Stomach (tissue), 9 donors: ENCODE measurements around the gene CDC42EP1. TPM values are rescaled to one million over a fixed set of nuclear protein-coding genes. Genes with fewer than 3 reads are reported as not detected.

Source experiments
- DNase-seq, 2 donors: peaks; one replicate each; pipeline versions ENCODE4 v3.0.0 to v3.0.0-alpha.2; 2013 to 2019
- H3K27ac ChIP-seq, 5 donors: fragments of 200-600 bp in 4 of 5; sonication (generic) in 4 of 5; one replicate each; pipeline ENCODE4 v1.5.1; 2013 to 2019; ENCODE audit warnings: mild to moderate bottlenecking in 1 of 5, moderate library complexity in 1 of 5
- H3K27me3 ChIP-seq, 3 donors: fragments of 200-600 bp; sonication (generic); one replicate each; pipeline ENCODE4 v1.5.1; 2017 to 2019; ENCODE audit warnings: mixed run types in 1 of 3
- H3K36me3 ChIP-seq, 4 donors: fragments of 200-600 bp; sonication (generic); 1 replicate in 3 of 4; 2 replicates in 1 of 4; pipeline ENCODE4 v1.5.1; 2016 to 2019
- H3K4me1 ChIP-seq, 4 donors: fragments of 200-600 bp; sonication (generic); one replicate each; pipeline ENCODE4 v1.5.1; 2016 to 2019
- H3K4me3 ChIP-seq, 4 donors: fragments of 200-600 bp; sonication (generic) in 3 of 4; one replicate each; pipeline ENCODE4 v1.5.1; 2016 to 2019; ENCODE audit warnings: mild to moderate bottlenecking in 1 of 4
- H3K9me3 ChIP-seq, 4 donors: fragments of 200-600 bp; sonication (generic); one replicate each; pipeline ENCODE4 v1.5.1; 2016 to 2019
- EP300 ChIP-seq: sonication (generic); formaldehyde crosslinking; IDR thresholded peaks from one replicate; pipeline ENCODE4 v1.6.1; 2017; ENCODE audit warnings: antibody characterized with exemption
- POLR2A ChIP-seq, 4 donors: fragments of 450-650 bp; IDR thresholded peaks; one replicate each; pipeline ENCODE4 v1.6.1; 2016; ENCODE audit warnings: antibody characterized with exemption in 4 of 4, control low read depth in 2 of 4, mild to moderate bottlenecking in 1 of 4, moderate library complexity in 1 of 4
- POLR2AphosphoS5 ChIP-seq, 3 donors: sonication (generic); formaldehyde crosslinking; IDR thresholded peaks; one replicate each; pipeline ENCODE4 v1.6.1; 2016; ENCODE audit warnings: antibody characterized with exemption in 3 of 3
- WGBS, 5 donors: extraction: QIAGEN DNeasy Blood & Tissue Kit in 3 of 5; methylation state at CpG; one replicate each; pipeline versions ENCODE4 v1.1.5 to v1.1.7; 2013 to 2018; 5-methylcytosine and 5-hydroxymethylcytosine counted together
- intact Hi-C: fragments of 100-400 bp; cut with DNase I; formaldehyde crosslinking; loops from one replicate; pipeline ENCODE4 v1.15.1; 2023; ENCODE audit warnings: low total_unique reads
- polyA plus RNA-seq, 3 donors: library from polyadenylated mRNA; stranded (reverse); fragments of 200-250 nt; gene quantifications; one replicate each; pipeline ENCODE4 v1.2.3, GENCODE V29; 2013
- total RNA-seq, 5 donors: library from RNA; depleted of rRNA; stranded (reverse); fragments of >200 nt; gene quantifications; one replicate each; pipeline versions ENCODE4 v1.1.0 to v1.2.3, GENCODE V29; 2014 to 2016
- TF ChIP-seq, protein P1 (sequence below), 7 experiments: fragments of 450-650 bp in 4 of 7; fragments of 200-600 bp in 3 of 7; sonication (generic) in 3 of 7; IDR thresholded peaks; one replicate each; pipeline ENCODE4 v1.5.1; 2016 to 2019; ENCODE audit warnings: antibody characterized with exemption in 7 of 7, control low read depth in 2 of 7, mild to moderate bottlenecking in 1 of 7
- donor health status: healthy with polysubstance abuse.
- donor health status: Bipolar disorder and iron deficiency.
- donor health status: healthy.

CDC42EP1 gene
- total and polyA plus RNA-seq, 8 donors, result 28.6 to 195 (median 80.1) TPM

DNA sequence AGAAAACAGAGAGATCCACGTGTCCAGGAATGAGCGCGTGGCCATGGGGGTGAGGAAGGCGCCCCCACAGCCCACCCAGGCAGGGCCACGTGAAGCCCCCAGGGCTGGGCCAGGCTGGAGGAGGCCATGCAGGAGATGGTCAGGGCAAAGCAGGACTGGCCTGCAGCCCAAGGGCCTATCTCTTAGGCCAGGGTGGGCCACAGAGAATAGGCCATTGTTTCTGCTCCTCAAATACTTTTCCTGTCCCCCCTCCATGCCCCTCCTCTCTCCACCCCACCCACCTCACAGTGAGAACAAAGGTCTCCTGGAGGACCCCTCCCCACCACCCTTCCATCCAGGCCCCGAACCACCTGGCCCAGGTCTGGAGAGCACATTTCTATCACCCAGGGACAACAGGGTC lies 8.3 kb upstream of the CDC42EP1 start:
- Histone ChIP-seq H3K4me1 (peaks cover 53 to 68% (median 60%) of the 10 kb centered on the region in 4 donors), H3K27me3 (no peaks in the 10 kb centered on the region), H3K4me3 (no peak overlapping the region), H3K27ac (peak overlapping the region; percentile 18 to 94 (median 72)), H3K36me3 (no peaks in the 10 kb centered on the region), H3K9me3 (no peaks in the 10 kb centered on the region)
- TF ChIP-seq POLR2AphosphoS5 (IDR thresholded peaks at IDR 0.05), result no peak
- TF ChIP-seq, protein P1, sequence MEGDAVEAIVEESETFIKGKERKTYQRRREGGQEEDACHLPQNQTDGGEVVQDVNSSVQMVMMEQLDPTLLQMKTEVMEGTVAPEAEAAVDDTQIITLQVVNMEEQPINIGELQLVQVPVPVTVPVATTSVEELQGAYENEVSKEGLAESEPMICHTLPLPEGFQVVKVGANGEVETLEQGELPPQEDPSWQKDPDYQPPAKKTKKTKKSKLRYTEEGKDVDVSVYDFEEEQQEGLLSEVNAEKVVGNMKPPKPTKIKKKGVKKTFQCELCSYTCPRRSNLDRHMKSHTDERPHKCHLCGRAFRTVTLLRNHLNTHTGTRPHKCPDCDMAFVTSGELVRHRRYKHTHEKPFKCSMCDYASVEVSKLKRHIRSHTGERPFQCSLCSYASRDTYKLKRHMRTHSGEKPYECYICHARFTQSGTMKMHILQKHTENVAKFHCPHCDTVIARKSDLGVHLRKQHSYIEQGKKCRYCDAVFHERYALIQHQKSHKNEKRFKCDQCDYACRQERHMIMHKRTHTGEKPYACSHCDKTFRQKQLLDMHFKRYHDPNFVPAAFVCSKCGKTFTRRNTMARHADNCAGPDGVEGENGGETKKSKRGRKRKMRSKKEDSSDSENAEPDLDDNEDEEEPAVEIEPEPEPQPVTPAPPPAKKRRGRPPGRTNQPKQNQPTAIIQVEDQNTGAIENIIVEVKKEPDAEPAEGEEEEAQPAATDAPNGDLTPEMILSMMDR (IDR thresholded peaks at IDR 0.05), result no peak
- no peak for TF ChIP-seq EP300
- no peak for TF ChIP-seq POLR2A (IDR thresholded peaks at IDR 0.05)
- DNase-seq, result peak in 1 of 2 donors; percentile 23
- intact Hi-C loops, result no loop called here
- 61 to 68% (median 65%) methylated on average over 5 to 6 of the region's 6 CpGs for WGBS, 5 donors

DNA sequence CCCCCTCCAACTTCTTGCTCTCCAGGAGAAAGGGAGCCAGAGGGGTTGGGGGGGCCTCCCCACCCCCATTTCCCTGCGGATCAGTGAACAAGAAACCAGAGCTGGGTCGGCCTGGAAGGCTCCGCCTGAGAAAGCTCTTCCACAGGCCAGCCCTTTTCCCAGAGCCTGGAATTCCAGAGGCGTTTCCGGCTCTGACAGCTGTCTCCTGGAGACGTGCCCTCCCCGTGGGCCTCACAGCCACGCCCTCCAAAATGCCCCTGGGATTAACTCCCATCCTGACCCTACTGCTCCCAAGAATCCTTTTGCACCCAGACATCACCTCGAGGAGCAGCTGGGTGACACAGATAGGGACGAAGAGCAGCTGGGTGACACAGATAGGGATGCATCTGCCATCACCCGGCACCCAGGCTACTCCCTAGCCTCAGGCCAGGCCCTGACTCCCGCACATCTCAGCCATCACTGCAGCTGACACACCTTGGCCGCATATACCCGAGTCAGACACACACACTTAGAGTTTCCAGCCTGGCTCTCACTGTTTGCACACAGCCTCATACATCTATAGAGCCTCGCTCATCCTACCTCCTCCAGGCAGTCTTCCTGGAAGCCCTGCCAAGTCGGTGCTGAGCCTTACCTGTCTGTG lies 7.6 kb upstream of the CDC42EP1 start:
- Histone ChIP-seq H3K4me3 (no peak overlapping the region), H3K27ac (peak overlapping the region; percentile 48 to 94 (median 72)), H3K36me3 (no peaks in the 10 kb centered on the region), H3K9me3 (no peaks in the 10 kb centered on the region), H3K27me3 (no peaks in the 10 kb centered on the region), H3K4me1 (peaks cover 51 to 67% (median 59%) of the 10 kb centered on the region in 4 donors)
- peak in 1 of 2 donors; percentile 88 for DNase-seq
- TF ChIP-seq POLR2AphosphoS5 (IDR thresholded peaks at IDR 0.05) (no peak), POLR2A (IDR thresholded peaks at IDR 0.05) (no peak), EP300 (no peak)
- TF ChIP-seq, protein P1 (IDR thresholded peaks at IDR 0.05), result no peak
- intact Hi-C loops, result no loop called here
- 28 to 36% (median 35%) methylated on average over 13 to 16 of the region's 16 CpGs for WGBS, 5 donors

DNA sequence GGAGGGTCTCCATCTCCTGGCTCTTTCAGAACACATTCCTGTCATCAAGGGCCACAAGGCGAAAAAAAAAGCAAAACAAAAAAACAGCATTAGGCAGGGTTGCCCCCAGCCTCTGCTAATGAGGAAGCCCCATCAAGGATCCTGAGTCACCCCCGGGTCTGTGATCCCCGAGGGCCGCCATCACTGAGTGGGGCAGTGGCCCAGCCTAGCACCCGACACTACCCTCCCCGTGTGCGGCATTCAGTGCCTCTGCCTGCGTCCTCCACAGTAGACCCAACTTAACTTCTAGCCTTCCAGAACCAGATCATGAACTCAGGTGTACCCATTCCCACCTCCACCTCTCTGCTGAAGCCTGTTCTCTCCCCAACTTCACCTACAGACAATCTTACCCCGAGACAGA lies 6.6 kb upstream of the CDC42EP1 start:
- WGBS, 5 donors, result 89 to 95% (median 91%) methylated on average over 9 of the region's 9 CpGs
- no peak overlapping the region for H3K4me3 ChIP-seq
- H3K27me3 ChIP-seq, result no peaks in the 10 kb centered on the region
- DNase-seq, result no peak
- H3K9me3 ChIP-seq, result no peaks in the 10 kb centered on the region
- peaks cover 58 to 67% (median 60%) of the 10 kb centered on the region in 4 donors for H3K4me1 ChIP-seq
- H3K27ac ChIP-seq, result peak overlapping the region in 1 of 5 donors; percentile 22
- TF ChIP-seq POLR2AphosphoS5 (IDR thresholded peaks at IDR 0.05), result no peak
- intact Hi-C loops, result no loop called here
- no peaks in the 10 kb centered on the region for H3K36me3 ChIP-seq

DNA sequence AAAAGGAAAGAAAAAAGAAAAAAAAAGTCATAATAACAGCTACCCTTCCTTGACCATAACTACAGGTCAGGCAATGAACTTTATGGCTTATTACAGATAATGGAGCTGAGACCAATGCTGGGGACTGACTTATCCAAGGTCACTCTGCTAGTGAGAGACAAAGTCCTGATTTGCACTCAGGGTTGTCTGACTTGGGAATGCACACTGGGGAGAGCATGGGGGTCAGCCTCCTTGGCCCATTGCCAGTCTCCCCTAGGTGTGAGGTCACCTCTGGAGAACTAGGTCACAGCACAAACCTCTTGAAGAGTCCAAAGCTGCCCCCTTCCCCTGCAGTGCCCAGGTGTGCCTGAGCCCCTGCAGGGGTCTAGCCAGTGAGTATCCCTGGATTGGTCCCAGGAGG lies 5.3 kb upstream of the CDC42EP1 start:
- Histone ChIP-seq H3K4me1 (peaks cover 56 to 67% (median 58%) of the 10 kb centered on the region in 4 donors), H3K9me3 (no peaks in the 10 kb centered on the region), H3K36me3 (no peaks in the 10 kb centered on the region), H3K4me3 (no peak overlapping the region), H3K27ac (no peak overlapping the region), H3K27me3 (no peaks in the 10 kb centered on the region)
- peak in 1 of 2 donors; percentile 23 for DNase-seq
- intact Hi-C loops, result no loop called here
- TF ChIP-seq POLR2A (IDR thresholded peaks at IDR 0.05) (no peak), EP300 (no peak), POLR2AphosphoS5 (IDR thresholded peaks at IDR 0.05) (no peak)
- TF ChIP-seq, protein P1 (IDR thresholded peaks at IDR 0.05), result no peak

DNA sequence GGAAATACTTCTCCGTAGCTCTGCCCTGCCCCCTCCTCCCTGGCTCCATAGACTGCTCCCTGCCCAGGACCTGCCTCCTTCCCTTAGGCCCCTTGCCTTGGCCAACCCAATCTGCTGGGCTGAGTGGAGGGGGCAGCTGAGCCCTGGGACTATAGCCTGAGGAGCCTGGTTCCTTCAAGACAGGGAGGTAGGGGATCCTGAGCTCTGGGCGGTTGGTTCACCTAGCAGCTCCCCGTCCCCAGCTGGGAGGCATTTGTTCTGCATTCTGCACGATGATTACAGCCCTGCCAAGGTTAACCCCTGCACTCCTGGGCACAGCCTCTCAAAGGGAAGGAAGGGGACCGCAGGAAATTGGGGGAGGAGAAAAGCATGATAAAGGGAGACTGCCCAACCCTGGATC lies 3.6 kb upstream of the CDC42EP1 start:
- intact Hi-C loops, result no loop called here
- Histone ChIP-seq H3K4me3 (no peak overlapping the region), H3K36me3 (no peaks in the 10 kb centered on the region)

More for the DNA sequence above, 3.6 kb upstream of the CDC42EP1 start:
- peak overlapping the region; percentile 98 to 100 (median 99) for H3K27ac ChIP-seq
- H3K4me1 ChIP-seq, result peaks cover 44 to 58% (median 52%) of the 10 kb centered on the region in 4 donors
- no peak for TF ChIP-seq POLR2A (IDR thresholded peaks at IDR 0.05)
- DNase-seq, result peak in 1 of 2 donors; percentile 66
- 0 to 12% (median 7%) methylated on average over 5 of the region's 5 CpGs for WGBS, 5 donors
- H3K27me3 ChIP-seq, result peaks cover 0 to 14% (median 0%) of the 10 kb centered on the region in 3 donors
- H3K9me3 ChIP-seq, result no peaks in the 10 kb centered on the region
